Natural killer cell treated with Interleukin-12 subunit alpha and Interleukin-12 subunit beta and Interleukin-15 and Interleukin-18, amount 100 ng/mL, for 72 hours (primary cell): ENCODE results near the gene TSHZ2. TPM values are rescaled to one million over a fixed set of nuclear protein-coding genes. Genes with fewer than 3 reads are reported as not detected.

Experiments
- ATAC-seq, 2 donors: fragments of 150-1000 bp; cut with Tn5 transposase in 1 of 2; sonication (Bioruptor Pico), chemical (Tn5 transposase) in 1 of 2; 2 replicates each; pipeline ENCODE4 v1.10.0; 2021
- DNase-seq: peaks from one replicate; pipeline ENCODE4 v3.0.0; 2022; ENCODE audit warnings: low spot score
- H3K27ac Mint-ChIP-seq, 2 donors: 1 replicate in 1 of 2; 2 replicates in 1 of 2; pipeline ENCODE4 v1.8.0; 2022; ENCODE audit warnings: mixed read lengths in 2 of 2, mild to moderate bottlenecking in 1 of 2, moderate library complexity in 1 of 2
- H3K27me3 Mint-ChIP-seq, 2 donors: 1 replicate in 1 of 2; 2 replicates in 1 of 2; pipeline ENCODE4 v1.8.0; 2022; ENCODE audit warnings: mixed read lengths in 2 of 2
- H3K36me3 Mint-ChIP-seq: one replicate; pipeline ENCODE4 v1.8.0; 2022; ENCODE audit warnings: mixed read lengths
- H3K4me1 Mint-ChIP-seq, 2 donors: 1 replicate in 1 of 2; 2 replicates in 1 of 2; pipeline ENCODE4 v1.8.0; 2022; ENCODE audit warnings: low read depth in 2 of 2, mixed read lengths in 2 of 2, mild to moderate bottlenecking in 1 of 2
- H3K4me3 Mint-ChIP-seq: one replicate; pipeline ENCODE4 v1.8.0; 2022; ENCODE audit warnings: mixed read lengths
- H3K9me3 Mint-ChIP-seq: 2 replicates; pipeline ENCODE4 v1.8.0; 2022; ENCODE audit warnings: mixed read lengths
- total RNA-seq, 2 donors: library from RNA; stranded (reverse); gene quantifications; one replicate each; pipeline ENCODE4 v1.2.3, GENCODE V29; 2022

TSHZ2 gene
- total RNA-seq, 2 donors from 2014 or later, result 0.05 to 1.1 TPM

- DNase-seq (no peak), ATAC-seq (no peak)
- H3K4me1 Mint-ChIP-seq, result no peaks in the 10 kb centered on the region
- no peak overlapping the region for H3K4me3 Mint-ChIP-seq
- no peaks in the 10 kb centered on the region for H3K36me3 Mint-ChIP-seq
- no peaks in the 10 kb centered on the region for H3K9me3 Mint-ChIP-seq
- H3K27ac Mint-ChIP-seq, result no peak overlapping the region
- H3K27me3 Mint-ChIP-seq, result peaks cover 12 to 27% of the 10 kb centered on the region in 2 donors
These were observed 62.7 kb downstream of the TSHZ2 start for GRCh38 chr20:53034899-53035298.

GRCh38 chr20:53036992-53037391 is 64.8 kb downstream of the TSHZ2 start:
- H3K9me3 Mint-ChIP-seq, result no peaks in the 10 kb centered on the region
- no peaks in the 10 kb centered on the region for H3K36me3 Mint-ChIP-seq
- no peak for ATAC-seq
- no peaks in the 10 kb centered on the region for H3K4me1 Mint-ChIP-seq
- DNase-seq, result no peak
- peaks cover 12 to 17% of the 10 kb centered on the region in 2 donors for H3K27me3 Mint-ChIP-seq
- H3K27ac Mint-ChIP-seq, result no peak overlapping the region
- H3K4me3 Mint-ChIP-seq, result no peak overlapping the region

GRCh38 chr20:53037621-53038020 is 65.5 kb downstream of the TSHZ2 start:
- Mint-ChIP-seq H3K4me3 (no peak overlapping the region), H3K27me3 (peaks cover 12 to 15% of the 10 kb centered on the region in 2 donors), H3K27ac (no peak overlapping the region), H3K4me1 (no peaks in the 10 kb centered on the region), H3K36me3 (no peaks in the 10 kb centered on the region), H3K9me3 (no peaks in the 10 kb centered on the region)
- DNase-seq (no peak), ATAC-seq (no peak)

GRCh38 chr20:53038299-53038698 is 66.1 kb downstream of the TSHZ2 start:
- Mint-ChIP-seq H3K36me3 (no peaks in the 10 kb centered on the region), H3K4me3 (no peak overlapping the region), H3K4me1 (no peaks in the 10 kb centered on the region), H3K27me3 (peaks cover 12 to 18% of the 10 kb centered on the region in 2 donors), H3K27ac (no peak overlapping the region), H3K9me3 (no peaks in the 10 kb centered on the region)
- DNase-seq, result no peak
- ATAC-seq, result no peak

- no peak for ATAC-seq
- H3K4me1 Mint-ChIP-seq, result no peaks in the 10 kb centered on the region
- no peak overlapping the region for H3K4me3 Mint-ChIP-seq
- no peaks in the 10 kb centered on the region for H3K36me3 Mint-ChIP-seq
- no peaks in the 10 kb centered on the region for H3K9me3 Mint-ChIP-seq
- no peak overlapping the region for H3K27ac Mint-ChIP-seq
- no peak for DNase-seq
- peaks cover 0 to 11% of the 10 kb centered on the region in 2 donors for H3K27me3 Mint-ChIP-seq
These were observed 68.8 kb downstream of the TSHZ2 start for GRCh38 chr20:53040693-53041589.

- Mint-ChIP-seq H3K27ac (no peak overlapping the region), H3K4me3 (no peak overlapping the region), H3K9me3 (no peaks in the 10 kb centered on the region), H3K36me3 (no peaks in the 10 kb centered on the region), H3K4me1 (no peaks in the 10 kb centered on the region), H3K27me3 (peaks cover 0 to 8% of the 10 kb centered on the region in 2 donors)
- ATAC-seq (no peak), DNase-seq (no peak)
These were observed 70.4 kb downstream of the TSHZ2 start for GRCh38 chr20:53042521-53042920.

GRCh38 chr20:53044296-53044695 is 72.1 kb downstream of the TSHZ2 start:
- H3K27ac Mint-ChIP-seq, result no peak overlapping the region
- H3K36me3 Mint-ChIP-seq, result no peaks in the 10 kb centered on the region
- no peaks in the 10 kb centered on the region for H3K4me1 Mint-ChIP-seq
- no peak overlapping the region for H3K4me3 Mint-ChIP-seq
- DNase-seq, result no peak
- no peak for ATAC-seq
- H3K9me3 Mint-ChIP-seq, result no peaks in the 10 kb centered on the region
- peaks cover 2 to 9% of the 10 kb centered on the region in 2 donors for H3K27me3 Mint-ChIP-seq

- H3K9me3 Mint-ChIP-seq, result no peaks in the 10 kb centered on the region
- no peak for ATAC-seq
- H3K27ac Mint-ChIP-seq, result no peak overlapping the region
- H3K4me3 Mint-ChIP-seq, result no peak overlapping the region
- no peaks in the 10 kb centered on the region for H3K4me1 Mint-ChIP-seq
- no peak for DNase-seq
- H3K27me3 Mint-ChIP-seq, result peaks cover 6 to 14% of the 10 kb centered on the region in 2 donors
- H3K36me3 Mint-ChIP-seq, result no peaks in the 10 kb centered on the region
These were observed 73.8 kb downstream of the TSHZ2 start for GRCh38 chr20:53045941-53046340.

- no peak for ATAC-seq
- Mint-ChIP-seq H3K4me1 (no peaks in the 10 kb centered on the region), H3K4me3 (no peak overlapping the region), H3K36me3 (no peaks in the 10 kb centered on the region), H3K27ac (no peak overlapping the region), H3K27me3 (peaks cover 10 to 20% of the 10 kb centered on the region in 2 donors), H3K9me3 (no peaks in the 10 kb centered on the region)
- no peak for DNase-seq
These were observed 75.0 kb downstream of the TSHZ2 start for GRCh38 chr20:53047203-53047602.

- Mint-ChIP-seq H3K9me3 (no peaks in the 10 kb centered on the region), H3K36me3 (no peaks in the 10 kb centered on the region), H3K27ac (no peak overlapping the region), H3K27me3 (peaks cover 6 to 21% of the 10 kb centered on the region in 2 donors), H3K4me3 (no peak overlapping the region), H3K4me1 (no peaks in the 10 kb centered on the region)
- ATAC-seq, result no peak
- no peak for DNase-seq
These were observed 76.2 kb downstream of the TSHZ2 start for GRCh38 chr20:53048387-53048786.

GRCh38 chr20:53050338-53050737 is 78.2 kb downstream of the TSHZ2 start:
- no peak for DNase-seq
- H3K9me3 Mint-ChIP-seq, result no peaks in the 10 kb centered on the region
- no peak overlapping the region for H3K27ac Mint-ChIP-seq
- H3K36me3 Mint-ChIP-seq, result no peaks in the 10 kb centered on the region
- no peak for ATAC-seq
- no peaks in the 10 kb centered on the region for H3K4me1 Mint-ChIP-seq
- peaks cover 6 to 21% of the 10 kb centered on the region in 2 donors for H3K27me3 Mint-ChIP-seq
- H3K4me3 Mint-ChIP-seq, result no peak overlapping the region

GRCh38 chr20:53052380-53052779 is 80.2 kb downstream of the TSHZ2 start:
- H3K27ac Mint-ChIP-seq, result no peak overlapping the region

GRCh38 chr20:53053595-53053994 is 81.4 kb downstream of the TSHZ2 start:
- Mint-ChIP-seq H3K36me3 (no peaks in the 10 kb centered on the region), H3K9me3 (no peaks in the 10 kb centered on the region), H3K4me1 (no peaks in the 10 kb centered on the region), H3K27ac (no peak overlapping the region), H3K4me3 (no peak overlapping the region), H3K27me3 (peaks cover 13 to 36% of the 10 kb centered on the region in 2 donors)
- DNase-seq, result no peak
- ATAC-seq, result no peak

More at GRCh38 chr20:53052380-53052779, 80.2 kb downstream of the TSHZ2 start:
- ATAC-seq (no peak), DNase-seq (no peak)
- H3K9me3 Mint-ChIP-seq, result no peaks in the 10 kb centered on the region
- no peaks in the 10 kb centered on the region for H3K36me3 Mint-ChIP-seq
- H3K4me3 Mint-ChIP-seq, result no peak overlapping the region
- H3K27me3 Mint-ChIP-seq, result peaks cover 14 to 34% of the 10 kb centered on the region in 2 donors
- H3K4me1 Mint-ChIP-seq, result no peaks in the 10 kb centered on the region

- ATAC-seq, result no peak
- no peak for DNase-seq
- peaks cover 16 to 23% of the 10 kb centered on the region in 2 donors for H3K27me3 Mint-ChIP-seq
- no peak overlapping the region for H3K27ac Mint-ChIP-seq
- no peak overlapping the region for H3K4me3 Mint-ChIP-seq
- no peaks in the 10 kb centered on the region for H3K9me3 Mint-ChIP-seq
- no peaks in the 10 kb centered on the region for H3K36me3 Mint-ChIP-seq
- H3K4me1 Mint-ChIP-seq, result no peaks in the 10 kb centered on the region
These were observed 83.4 kb downstream of the TSHZ2 start for GRCh38 chr20:53055367-53056067.
